K562 (cell line): Measurements from ENCODE around the gene PMPCB. TPM values are rescaled to one million over a fixed set of nuclear protein-coding genes. Genes with fewer than 3 reads are reported as not detected.

Experiments
- BACH1 ChIP-seq: fragments of 200-800 bp; sonication (Bioruptor generic); IDR thresholded peaks from 2 replicates; pipeline ENCODE4 v1.6.1; 2016; ENCODE audit warnings: missing genetic modification characterization, missing compliant biosample characterization
- CBX5 ChIP-seq: IDR thresholded peaks from 2 replicates; pipeline ENCODE4 v1.6.1; 2014; ENCODE audit warnings: low read depth, borderline replicate concordance
- CTBP1 ChIP-seq: fragments of 450-650 bp; IDR thresholded peaks from 2 replicates; pipeline ENCODE4 v1.6.1; 2016; ENCODE audit warnings: borderline replicate concordance
- ILF3 ChIP-seq: fragments of 450-650 bp; IDR thresholded peaks from 2 replicates; pipeline ENCODE4 v1.6.1; 2018; ENCODE audit warnings: antibody characterized with exemption, mild to moderate bottlenecking, moderate library complexity, borderline replicate concordance
- MITF ChIP-seq: IDR thresholded peaks from 2 replicates; pipeline ENCODE4 v1.6.1; 2014; ENCODE audit warnings: antibody characterized with exemption
- PHF8 ChIP-seq: fragments of 200-600 bp; sonication (generic); IDR thresholded peaks from 2 replicates; pipeline ENCODE4 v1.6.1; 2012; ENCODE audit warnings: mixed run types, mild to moderate bottlenecking, inconsistent platforms, low read length, moderate library complexity, borderline replicate concordance
- PRDM10 ChIP-seq: fragments of 450-650 bp; IDR thresholded peaks from 2 replicates; pipeline ENCODE4 v1.6.1; 2018; ENCODE audit not compliant: partially characterized antibody
- TEAD1 ChIP-seq, 2 experiments: fragments of 450-650 bp in 1 of 2; sonication (generic) in 1 of 2; formaldehyde crosslinking; IDR thresholded peaks; 2 replicates each; pipeline versions ENCODE4 v1.4.0 to v1.8.0; 2020 to 2022; ENCODE audit warnings: mild to moderate bottlenecking in 2 of 2, missing genetic modification reagents in 1 of 2
- TOE1 ChIP-seq, 2 experiments: fragments of 450-650 bp in 1 of 2; sonication (generic) in 1 of 2; formaldehyde crosslinking in 1 of 2; IDR thresholded peaks; 2 replicates each; pipeline versions ENCODE4 v1.7.1 to v1.8.0; 2016 to 2022; ENCODE audit warnings: borderline replicate concordance in 2 of 2, mild to moderate bottlenecking in 2 of 2, antibody characterized with exemption in 1 of 2, inconsistent platforms in 1 of 2, low read depth in 1 of 2, missing genetic modification reagents in 1 of 2, moderate library complexity in 1 of 2
- ZBTB7A ChIP-seq: IDR thresholded peaks from 2 replicates; pipeline ENCODE4 v1.6.1; 2011; ENCODE audit warnings: low read depth, mild to moderate bottlenecking, low read length, moderate library complexity, borderline replicate concordance; ENCODE audit not compliant: control insufficient read depth
- polyA plus RNA-seq, 8 experiments: library from polyadenylated mRNA; depleted of rRNA in 4 of 8; stranded (reverse) in 5 of 8; unstranded in 3 of 8; fragments of >200 nt; fragmentation: Nextera tagmentation in 2 of 8; fragmentation: Illumina TruSeq in 1 of 8; extraction: Ambion mirVana in 2 of 8; extraction: Trizol in 1 of 8; gene quantifications; 2 replicates each; pipeline versions ENCODE4 v1.2.1 to v1.2.3, GENCODE V29; 2011 to 2014; ENCODE audit warnings: inconsistent platforms in 1 of 8, missing spikeins in 1 of 8
- total RNA-seq, 7 experiments: library from RNA; depleted of rRNA in 6 of 7; stranded (reverse); fragments of >200 nt in 6 of 7; fragmentation: Illumina TruSeq in 2 of 7; extraction: Trizol in 2 of 7; gene quantifications; 2 replicates each; pipeline versions ENCODE4 v1.2.1 to v1.2.3, GENCODE V29; 2011 to 2021; ENCODE audit warnings: low replicate concordance in 1 of 7
- TF ChIP-seq, protein P1 (sequence below), 2 experiments: fragments of 450-650 bp in 1 of 2; sonication (generic) in 1 of 2; formaldehyde crosslinking in 1 of 2; IDR thresholded peaks; 2 replicates each; pipeline versions ENCODE4 v1.7.1 to v1.9.0; 2016 to 2022; ENCODE audit warnings: inconsistent platforms in 1 of 2, mild to moderate bottlenecking in 1 of 2, missing genetic modification reagents in 1 of 2

PMPCB gene
- total and polyA plus RNA-seq, 9 of the 15 experiments (the other 6 are each of a cell fraction or from before 2014, with no cell fraction given), result 61.2 to 209 (median 105) TPM

DNA sequence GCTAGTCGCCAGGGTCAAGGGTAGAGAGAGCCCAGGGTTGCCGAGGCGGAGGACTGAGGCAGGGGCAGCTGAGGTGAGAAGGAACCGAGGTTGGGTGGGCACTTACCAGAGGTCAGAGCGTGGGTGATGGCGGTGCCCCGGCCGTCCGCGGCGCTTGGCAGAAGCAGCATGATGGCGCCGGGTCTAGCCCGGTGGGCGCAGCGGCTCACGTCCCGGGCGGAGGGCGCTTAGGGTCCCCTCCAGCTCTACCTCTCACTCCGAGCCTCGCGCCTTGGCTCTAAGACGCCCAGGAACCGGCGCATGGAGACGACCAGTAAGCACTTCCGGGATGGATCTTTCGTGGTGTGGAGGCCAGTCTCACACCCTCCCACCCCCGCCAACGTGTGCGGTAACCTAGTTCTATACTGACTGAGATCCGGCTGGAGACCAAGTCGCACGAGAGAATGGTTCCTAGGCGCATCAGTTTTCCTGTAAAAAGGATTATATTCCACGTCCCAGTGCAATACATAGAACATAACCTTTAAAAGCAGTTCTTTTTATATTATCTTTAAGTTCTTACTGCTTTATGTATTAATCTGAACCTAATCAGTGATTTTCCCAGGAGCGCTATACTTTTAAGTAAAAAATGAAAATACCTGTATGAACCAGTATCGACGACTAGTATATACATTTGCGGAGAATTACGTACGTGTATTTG is 47.4 kb downstream of the PMPCB start, which contains the start of gene DNAJC2 (continued):
- TF ChIP-seq CBX5 (no peak), ILF3 (peak; percentile 84; the same call in 1 of the 2 replicates), ZBTB7A (peak; percentile 64), PRDM10 (peak; percentile 71), TOE1 (IDR thresholded peaks at IDR 0.05; ENCODE audit: borderline replicate concordance) (peak; percentile 62; the same call in 1 of the 2 replicates), TOE1 (CRISPR knock-in tag; IDR thresholded peaks at IDR 0.05; ENCODE audit: borderline replicate concordance, low read depth) (no peak), PHF8 (peak; percentile 93), CTBP1 (peak; percentile 47; the same call in 1 of the 2 replicates), BACH1 (tag) (peak; percentile 74; the same call in 1 of the 2 replicates), TEAD1 (CRISPR knock-in tag; IDR thresholded peaks at IDR 0.05) (peak in 1 of 2 experiments; percentile 84; a peak in 3 of 4 replicates), MITF (no peak)
- TF ChIP-seq, protein P1, sequence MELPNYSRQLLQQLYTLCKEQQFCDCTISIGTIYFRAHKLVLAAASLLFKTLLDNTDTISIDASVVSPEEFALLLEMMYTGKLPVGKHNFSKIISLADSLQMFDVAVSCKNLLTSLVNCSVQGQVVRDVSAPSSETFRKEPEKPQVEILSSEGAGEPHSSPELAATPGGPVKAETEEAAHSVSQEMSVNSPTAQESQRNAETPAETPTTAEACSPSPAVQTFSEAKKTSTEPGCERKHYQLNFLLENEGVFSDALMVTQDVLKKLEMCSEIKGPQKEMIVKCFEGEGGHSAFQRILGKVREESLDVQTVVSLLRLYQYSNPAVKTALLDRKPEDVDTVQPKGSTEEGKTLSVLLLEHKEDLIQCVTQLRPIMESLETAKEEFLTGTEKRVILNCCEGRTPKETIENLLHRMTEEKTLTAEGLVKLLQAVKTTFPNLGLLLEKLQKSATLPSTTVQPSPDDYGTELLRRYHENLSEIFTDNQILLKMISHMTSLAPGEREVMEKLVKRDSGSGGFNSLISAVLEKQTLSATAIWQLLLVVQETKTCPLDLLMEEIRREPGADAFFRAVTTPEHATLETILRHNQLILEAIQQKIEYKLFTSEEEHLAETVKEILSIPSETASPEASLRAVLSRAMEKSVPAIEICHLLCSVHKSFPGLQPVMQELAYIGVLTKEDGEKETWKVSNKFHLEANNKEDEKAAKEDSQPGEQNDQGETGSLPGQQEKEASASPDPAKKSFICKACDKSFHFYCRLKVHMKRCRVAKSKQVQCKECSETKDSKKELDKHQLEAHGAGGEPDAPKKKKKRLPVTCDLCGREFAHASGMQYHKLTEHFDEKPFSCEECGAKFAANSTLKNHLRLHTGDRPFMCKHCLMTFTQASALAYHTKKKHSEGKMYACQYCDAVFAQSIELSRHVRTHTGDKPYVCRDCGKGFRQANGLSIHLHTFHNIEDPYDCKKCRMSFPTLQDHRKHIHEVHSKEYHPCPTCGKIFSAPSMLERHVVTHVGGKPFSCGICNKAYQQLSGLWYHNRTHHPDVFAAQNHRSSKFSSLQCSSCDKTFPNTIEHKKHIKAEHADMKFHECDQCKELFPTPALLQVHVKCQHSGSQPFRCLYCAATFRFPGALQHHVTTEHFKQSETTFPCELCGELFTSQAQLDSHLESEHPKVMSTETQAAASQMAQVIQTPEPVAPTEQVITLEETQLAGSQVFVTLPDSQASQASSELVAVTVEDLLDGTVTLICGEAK (IDR thresholded peaks at IDR 0.05), result peak; percentile 97
- TF ChIP-seq, protein P1 (CRISPR knock-in tag; IDR thresholded peaks at IDR 0.05), result no peak
